Calu3 (cell line): ENCODE data around the gene FCER1G. TPM values are rescaled to one million over a fixed set of nuclear protein-coding genes. Genes with fewer than 3 reads are reported as not detected.
A peak's percentile ranks its signal among the peaks of the same experiment; 100 is the strongest.

Experiments used
- Bru-seq: library from RNA; stranded (reverse); fragments of 400-500 nt; gene quantifications from one replicate; lab custom pipeline; 2021; lab: Mats Ljungman, UMichigan
- BruChase-seq, 2 experiments: library from RNA; stranded (reverse); fragments of 400-500 nt; gene quantifications; one replicate each; lab custom pipeline; 2021; lab: Mats Ljungman, UMichigan
- BruUV-seq: library from RNA; stranded (reverse); fragments of 400-500 nt; replicated peaks from 2 replicates; lab custom pipeline; 2021; lab: Mats Ljungman, UMichigan
- CTCF ChIA-PET: fragments of 300-600 bp; sonication (Branson Sonifier 250); formaldehyde crosslinking; loops from one replicate; lab custom pipeline; 2022; ENCODE audit warnings: antibody characterized with exemption; lab: Charles Lee
- DNase-seq: peaks from one replicate; pipeline ENCODE4 v3.0.0; 2022
- H3K27ac Mint-ChIP-seq: one replicate; pipeline ENCODE4 v1.8.0; 2022; ENCODE audit warnings: mixed read lengths; ENCODE audit not compliant: unreplicated experiment
- H3K27me3 Mint-ChIP-seq: one replicate; pipeline ENCODE4 v1.8.0; 2022; ENCODE audit warnings: mixed read lengths; ENCODE audit not compliant: unreplicated experiment
- H3K36me3 Mint-ChIP-seq: one replicate; pipeline ENCODE4 v1.8.0; 2022; ENCODE audit warnings: mild to moderate bottlenecking, moderate library complexity, mixed read lengths; ENCODE audit not compliant: insufficient read depth, unreplicated experiment
- H3K4me1 Mint-ChIP-seq: one replicate; pipeline ENCODE4 v1.8.0; 2022; ENCODE audit warnings: mild to moderate bottlenecking, low read depth, mixed read lengths; ENCODE audit not compliant: unreplicated experiment
- H3K4me3 Mint-ChIP-seq: one replicate; pipeline ENCODE4 v1.8.0; 2022; ENCODE audit warnings: mild to moderate bottlenecking, low read depth, moderate library complexity, mixed read lengths; ENCODE audit not compliant: unreplicated experiment
- H3K9me3 Mint-ChIP-seq: one replicate; pipeline ENCODE4 v1.8.0; 2022; ENCODE audit warnings: low read depth, mixed read lengths; ENCODE audit not compliant: unreplicated experiment
- intact Hi-C: fragments of 100-400 bp; cut with micrococcal nuclease; formaldehyde crosslinking; loops from one replicate; pipeline ENCODE4 v1.10.0; 2022; ENCODE audit not compliant: unreplicated experiment
- long read RNA-seq: library from polyadenylated mRNA; stranded (forward); transcript quantifications from one replicate; pipeline ENCODE4 v2.0.0, GENCODE V29; 2022
- total RNA-seq: library from RNA; stranded (reverse); gene quantifications from 2 replicates; pipeline ENCODE4 v1.2.3, GENCODE V29; 2022
- TF ChIP-seq, protein P1 (sequence below): fragments of 200-600 bp; IDR thresholded peaks from one replicate; pipeline ENCODE4 v1.8.0; 2022; ENCODE audit warnings: antibody characterized with exemption; ENCODE audit not compliant: unreplicated experiment

FCER1G gene
- total RNA-seq (not detected in 2 replicates), Bru-seq, nascent RNA (percentile 32 among the genes with signal in this experiment), BruChase-seq, experiment 1, labeled RNA remaining after a 6-hour chase (percentile 33 among the genes with signal in this experiment), BruChase-seq, experiment 2, labeled RNA remaining after a 2-hour chase (percentile 45 among the genes with signal in this experiment)
- long read RNA-seq: 0 reads

DNA sequence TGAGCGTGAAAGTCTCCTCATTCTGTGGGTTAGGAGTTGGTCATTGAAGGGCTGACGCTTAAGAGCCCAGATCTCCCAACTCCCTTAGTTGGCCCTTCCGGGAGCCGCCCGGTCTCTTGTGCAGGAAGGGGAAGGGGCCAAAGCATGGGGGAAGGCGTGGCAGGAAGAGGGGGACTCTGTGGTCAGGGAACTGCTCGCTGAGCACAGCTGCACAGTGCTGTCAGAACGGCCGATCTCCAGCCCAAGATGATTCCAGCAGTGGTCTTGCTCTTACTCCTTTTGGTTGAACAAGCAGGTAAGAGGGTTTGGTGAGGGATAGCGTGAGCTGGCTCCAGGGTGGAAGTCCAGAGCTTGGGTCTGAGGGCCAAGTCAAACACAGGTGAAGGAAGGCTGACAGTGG is at the start of gene FCER1G:
FCER1G (plus strand) TSS at position 220 of the 400 bp plus-strand sequence; CDS start at position 247, 27 bp downstream.
- CTCF ChIA-PET: no interaction called here
- H3K4me1 Mint-ChIP-seq: peaks cover 12% of the 10 kb centered on the region
- TF ChIP-seq, protein P1, sequence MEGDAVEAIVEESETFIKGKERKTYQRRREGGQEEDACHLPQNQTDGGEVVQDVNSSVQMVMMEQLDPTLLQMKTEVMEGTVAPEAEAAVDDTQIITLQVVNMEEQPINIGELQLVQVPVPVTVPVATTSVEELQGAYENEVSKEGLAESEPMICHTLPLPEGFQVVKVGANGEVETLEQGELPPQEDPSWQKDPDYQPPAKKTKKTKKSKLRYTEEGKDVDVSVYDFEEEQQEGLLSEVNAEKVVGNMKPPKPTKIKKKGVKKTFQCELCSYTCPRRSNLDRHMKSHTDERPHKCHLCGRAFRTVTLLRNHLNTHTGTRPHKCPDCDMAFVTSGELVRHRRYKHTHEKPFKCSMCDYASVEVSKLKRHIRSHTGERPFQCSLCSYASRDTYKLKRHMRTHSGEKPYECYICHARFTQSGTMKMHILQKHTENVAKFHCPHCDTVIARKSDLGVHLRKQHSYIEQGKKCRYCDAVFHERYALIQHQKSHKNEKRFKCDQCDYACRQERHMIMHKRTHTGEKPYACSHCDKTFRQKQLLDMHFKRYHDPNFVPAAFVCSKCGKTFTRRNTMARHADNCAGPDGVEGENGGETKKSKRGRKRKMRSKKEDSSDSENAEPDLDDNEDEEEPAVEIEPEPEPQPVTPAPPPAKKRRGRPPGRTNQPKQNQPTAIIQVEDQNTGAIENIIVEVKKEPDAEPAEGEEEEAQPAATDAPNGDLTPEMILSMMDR: no peak
- peaks cover 50% of the 10 kb centered on the region for H3K36me3 Mint-ChIP-seq
- BruUV-seq: no TSS peak
- H3K27me3 Mint-ChIP-seq: peaks cover 26% of the 10 kb centered on the region
- intact Hi-C loops: no loop called here
- no peak within 1 kb of the TSS for H3K27ac Mint-ChIP-seq
- no peak for DNase-seq
- H3K4me3 Mint-ChIP-seq: no peak within 1 kb of the TSS
- H3K9me3 Mint-ChIP-seq: no peaks in the 10 kb centered on the region

GRCh38 chr1:161165742-161166668 is 49.1 kb upstream of the FCER1G start, which contains the start of gene PPOX:
Gene PPOX (plus strand): TSS chr1:161166426. CDS start chr1:161166848, 422 bp downstream.
- TF ChIP-seq, protein P1: peak; percentile 58
- peaks cover 7% of the 10 kb centered on the region for H3K4me1 Mint-ChIP-seq
- peaks cover 66% of the 10 kb centered on the region for H3K36me3 Mint-ChIP-seq
- no peaks in the 10 kb centered on the region for H3K27me3 Mint-ChIP-seq
- no TSS peak for BruUV-seq
- H3K4me3 Mint-ChIP-seq: peak within 1 kb of the TSS; percentile 93
- DNase-seq: peak; percentile 96
- CTCF ChIA-PET: interaction anchor here (0.5 to 1.3 kb wide), 10 partner anchors 8 to 224 kb away, joined by 3 to 10 read pairs (median 5); partner anchors contain the start of genes B4GALT3, DEDD, PCP4L1 and TOMM40L
- intact Hi-C loops: no loop called here
- peak within 1 kb of the TSS; percentile 94 for H3K27ac Mint-ChIP-seq
- no peaks in the 10 kb centered on the region for H3K9me3 Mint-ChIP-seq

GRCh38 chr1:161166669-161167548 is 48.2 kb upstream of the FCER1G start:
- no peaks in the 10 kb centered on the region for H3K27me3 Mint-ChIP-seq
- intact Hi-C loops: no loop called here
- TF ChIP-seq, protein P1: no peak
- BruUV-seq: no TSS peak
- H3K36me3 Mint-ChIP-seq: peaks cover 73% of the 10 kb centered on the region
- peak overlapping the region; percentile 94 for H3K27ac Mint-ChIP-seq
- CTCF ChIA-PET: interaction anchor here (0.5 to 1.3 kb wide), 9 partner anchors 9 to 1473 kb away, joined by 3 to 12 read pairs (median 3); partner anchors contain the start of genes TOMM40L and UFC1
- H3K9me3 Mint-ChIP-seq: no peaks in the 10 kb centered on the region
- peak; percentile 31 for DNase-seq
- H3K4me3 Mint-ChIP-seq: peak overlapping the region; percentile 93
- H3K4me1 Mint-ChIP-seq: no peaks in the 10 kb centered on the region
